GM18861 (cell line): ENCODE measurements around the gene CEP85L.

Experiments used
- ATAC-seq: cut with Tn5 transposase; IDR thresholded peaks from one replicate; pipeline ENCODE4 v1.9.1; 2021; ENCODE audit not compliant: unreplicated experiment

The CEP85L gene

GRCh38 chr6:118625833-118626232 is 25.6 kb downstream of the CEP85L start:
- no peak for ATAC-seq

DNA sequence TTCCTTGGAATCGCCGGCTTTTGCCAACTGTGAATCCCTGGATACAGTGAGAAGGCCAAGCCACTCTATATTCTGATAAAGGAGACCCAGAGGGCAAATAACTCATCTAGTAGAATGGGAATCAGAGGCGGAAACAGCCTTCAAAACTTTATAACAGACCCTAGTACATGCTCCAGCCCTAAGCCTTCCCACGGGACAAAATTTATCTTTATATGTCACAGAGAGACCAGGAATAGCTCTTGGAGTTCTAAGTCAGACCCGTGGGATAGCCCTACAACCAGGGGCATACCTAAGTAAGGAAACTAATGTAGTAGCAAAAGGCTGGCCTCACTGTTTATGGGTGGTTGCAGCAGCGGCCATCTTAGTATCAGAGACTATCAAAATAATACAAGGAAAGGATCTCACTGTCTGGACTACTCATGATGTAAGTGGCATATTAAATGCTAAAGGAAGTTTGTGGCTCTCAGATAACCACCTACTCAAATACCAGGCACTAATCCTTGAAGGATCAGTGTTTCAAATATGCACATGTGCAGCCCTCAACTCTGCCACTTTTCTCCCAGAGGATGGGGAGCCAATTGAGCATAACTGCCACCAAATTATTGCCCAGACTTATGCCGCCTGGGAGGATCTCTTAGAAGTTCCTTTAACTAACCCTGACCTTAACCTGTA is 29.5 kb downstream of the CEP85L start:
- no peak for ATAC-seq

- ATAC-seq: no peak
Measured at GRCh38 chr6:118620202-118620601, 31.2 kb downstream of the CEP85L start.

DNA sequence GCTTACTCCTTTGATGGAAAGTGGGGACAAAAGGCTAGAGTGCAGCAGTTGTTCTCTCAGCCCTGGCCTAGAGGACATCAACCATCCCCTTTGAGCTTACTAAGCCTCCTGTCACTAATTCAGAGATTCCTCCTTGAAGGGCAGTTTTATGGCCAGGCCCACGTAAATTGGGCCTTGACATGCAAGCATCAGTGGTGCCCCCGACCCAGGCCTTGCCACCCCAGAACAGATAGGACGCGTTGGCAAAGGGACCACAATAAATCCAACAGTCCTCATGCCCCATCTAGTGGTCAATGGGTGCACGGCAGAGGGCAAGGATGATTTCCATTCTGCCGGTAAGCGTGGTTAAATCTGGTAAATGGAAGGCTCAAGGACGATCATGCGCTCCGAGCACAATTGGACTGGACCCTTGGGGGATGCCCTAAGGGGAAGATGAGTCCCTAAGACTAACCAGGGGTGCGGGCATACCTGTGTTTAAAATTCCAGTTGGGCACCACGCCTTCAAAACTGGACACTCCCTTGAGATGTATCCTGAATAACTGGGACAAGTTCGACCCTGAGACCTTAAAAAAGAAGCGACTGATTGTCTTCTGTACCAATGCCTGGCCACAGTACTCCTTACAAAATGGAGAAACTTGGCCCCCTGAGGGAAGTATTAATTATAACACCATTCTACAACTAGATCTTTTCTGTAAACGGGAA is 32.6 kb downstream of the CEP85L start:
- peak; percentile 83 for ATAC-seq

GRCh38 chr6:118617417-118617816 is 34.0 kb downstream of the CEP85L start:
- ATAC-seq: no peak

DNA sequence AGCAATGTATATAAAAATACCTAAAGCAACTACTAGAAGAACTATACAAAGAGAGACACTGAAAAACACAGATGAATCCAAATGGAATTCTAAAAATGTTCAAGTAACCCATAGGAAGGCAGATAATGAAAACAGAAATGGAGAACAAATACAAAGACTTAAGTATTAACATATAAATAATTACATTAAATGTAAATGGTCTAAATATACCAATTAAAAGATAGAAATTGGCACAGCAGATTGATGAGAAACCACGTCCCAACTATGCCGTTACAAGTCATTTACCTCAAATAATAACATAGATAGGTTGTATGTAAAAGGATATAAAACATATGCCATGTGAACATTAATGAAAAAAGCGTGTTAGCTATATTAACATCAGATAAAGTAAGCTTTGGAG is 40.1 kb downstream of the CEP85L start:
- no peak for ATAC-seq

- no peak for ATAC-seq
Measured at GRCh38 chr6:118606858-118607257, 44.5 kb downstream of the CEP85L start.

DNA sequence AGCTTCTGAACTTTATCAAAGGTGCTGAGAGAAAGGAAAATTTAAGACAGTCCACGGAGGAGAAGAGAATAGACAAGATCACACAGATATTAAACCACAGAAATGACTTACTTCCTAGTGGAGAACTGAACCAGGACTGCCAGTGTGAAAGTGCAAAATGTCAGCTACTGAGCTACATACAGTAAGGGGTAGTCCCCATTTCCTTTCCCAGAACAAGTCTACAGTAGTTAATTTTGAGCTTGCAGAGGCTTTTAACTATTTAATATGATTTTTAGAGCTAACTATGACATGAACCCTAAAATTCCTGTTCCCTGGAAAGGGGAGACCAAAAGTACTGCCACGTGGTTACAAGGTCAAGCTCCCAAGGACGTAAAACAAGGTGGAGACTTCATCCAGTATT is 45.1 kb downstream of the CEP85L start:
- ATAC-seq: no peak

DNA sequence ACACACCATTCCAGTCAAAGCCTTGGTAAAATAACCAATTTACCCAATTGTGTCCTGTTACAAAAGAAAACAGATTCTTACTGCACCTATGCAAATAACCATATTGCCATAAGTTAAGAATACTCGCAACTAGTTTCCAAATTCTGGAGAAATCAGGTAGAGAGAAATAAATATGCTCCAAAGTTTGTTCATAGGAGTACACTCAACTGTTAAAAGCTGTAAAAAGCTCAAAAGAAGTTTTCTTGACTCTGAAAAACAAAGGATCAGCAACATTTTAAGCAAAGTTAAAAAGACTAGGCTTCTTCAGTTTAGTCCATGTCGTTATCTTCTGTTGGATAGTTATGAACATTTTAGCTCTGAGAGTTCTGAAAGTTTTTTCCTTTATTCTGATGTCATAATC is 48.0 kb downstream of the CEP85L start:
- no peak for ATAC-seq

GRCh38 chr6:118602300-118602699 is 49.1 kb downstream of the CEP85L start:
- no peak for ATAC-seq

DNA sequence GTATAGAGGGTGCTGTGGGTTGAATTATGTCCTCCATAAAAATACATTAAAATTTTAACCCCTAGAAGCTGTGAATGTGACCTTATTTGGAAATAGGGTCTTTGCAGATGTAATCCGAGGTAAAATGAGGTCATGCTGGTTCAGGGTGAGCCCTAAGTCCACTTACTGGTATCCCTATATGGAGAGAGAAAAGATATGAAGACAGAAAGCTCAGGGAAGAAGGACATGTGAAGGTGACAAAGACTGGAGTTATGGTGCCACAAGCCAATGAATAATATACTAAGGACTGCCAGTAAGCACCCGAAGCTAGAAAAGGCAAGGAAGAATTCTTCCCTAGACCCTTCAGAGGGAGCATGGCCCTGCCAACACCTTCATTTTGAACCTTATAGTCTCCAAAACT is 53.1 kb downstream of the CEP85L start:
- ATAC-seq: no peak

- ATAC-seq: no peak
Measured at GRCh38 chr6:118597636-118598035, 53.8 kb downstream of the CEP85L start.

- ATAC-seq: no peak
Measured at GRCh38 chr6:118596774-118597320, 54.5 kb downstream of the CEP85L start.

- ATAC-seq: no peak
Measured at GRCh38 chr6:118594877-118595276, 56.5 kb downstream of the CEP85L start.

- ATAC-seq: no peak
Measured at GRCh38 chr6:118591897-118592296, 59.5 kb downstream of the CEP85L start.

- ATAC-seq: no peak
Measured at GRCh38 chr6:118589649-118590365, 61.6 kb downstream of the CEP85L start.

GRCh38 chr6:118589186-118589585 is 62.2 kb downstream of the CEP85L start:
- no peak for ATAC-seq

DNA sequence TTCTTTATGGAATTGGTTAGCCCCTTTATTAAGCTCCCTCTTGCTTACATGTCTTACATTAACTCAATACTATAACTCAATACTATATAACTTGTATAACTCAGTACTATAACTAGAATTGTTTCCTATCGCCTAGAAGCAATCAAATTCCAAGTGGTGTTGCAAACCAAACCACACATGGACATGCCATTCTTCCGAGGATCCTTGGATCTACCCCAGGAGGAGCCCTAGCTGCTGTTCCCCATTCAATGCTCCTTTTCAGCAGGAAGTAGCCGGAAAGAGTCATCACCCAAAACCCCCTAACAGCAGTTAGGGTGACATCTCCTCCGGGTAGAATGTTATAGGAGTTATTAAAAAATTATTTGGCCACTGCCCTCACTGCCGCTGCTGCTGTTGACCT is 62.8 kb downstream of the CEP85L start:
- no peak for ATAC-seq

DNA sequence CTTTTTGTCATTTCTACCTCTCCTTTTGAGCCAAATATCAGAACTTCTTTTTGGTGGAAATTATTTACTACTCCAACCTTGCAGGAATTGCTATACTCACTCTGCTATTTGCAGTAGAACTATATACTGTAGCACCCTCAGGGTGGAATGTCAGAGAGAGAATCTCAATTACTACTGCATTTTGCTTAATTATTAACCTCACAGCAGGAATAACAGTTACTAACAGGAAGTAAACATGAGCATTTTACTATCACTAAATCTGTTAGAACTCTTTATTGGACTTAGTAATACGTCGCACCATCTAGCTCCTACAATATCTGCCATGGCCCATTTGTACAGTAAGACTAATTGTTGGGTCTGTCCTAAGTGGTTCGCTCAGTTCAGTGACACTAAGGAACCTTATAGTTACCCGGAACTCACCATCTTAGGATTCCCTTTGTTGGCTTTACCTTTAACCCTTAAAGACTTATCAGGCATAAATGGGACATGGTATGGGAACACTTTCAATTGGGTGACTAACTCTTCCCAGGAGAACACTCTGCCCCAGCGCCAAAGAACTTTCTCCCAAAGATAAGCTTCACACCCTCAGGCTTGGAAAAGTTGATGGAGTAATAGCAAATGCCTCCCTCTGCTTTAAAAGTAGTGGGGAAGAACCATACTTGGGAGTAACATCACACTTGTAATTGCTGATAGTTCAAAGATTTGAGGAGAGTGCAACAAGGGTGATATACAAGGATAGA is 64.5 kb downstream of the CEP85L start:
- no peak for ATAC-seq

DNA sequence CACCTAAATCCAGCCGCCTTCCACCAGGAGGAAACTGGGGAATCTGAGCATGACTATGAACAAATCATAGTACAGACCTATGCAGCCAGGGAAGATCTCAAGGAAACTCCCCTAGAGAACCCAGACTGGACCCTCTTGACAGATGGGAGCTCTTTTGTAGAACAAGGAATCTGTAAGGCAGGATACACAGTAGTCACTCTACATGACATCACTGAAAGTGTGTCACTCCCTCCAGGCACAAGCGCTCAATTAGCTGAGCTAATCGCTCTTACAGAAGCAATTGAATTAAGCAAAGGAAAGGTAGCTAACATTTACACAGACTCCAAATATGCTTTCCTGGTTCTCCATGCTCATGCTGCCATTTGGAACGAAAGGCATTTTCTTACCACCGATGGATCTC is 66.5 kb downstream of the CEP85L start:
- no peak for ATAC-seq

DNA sequence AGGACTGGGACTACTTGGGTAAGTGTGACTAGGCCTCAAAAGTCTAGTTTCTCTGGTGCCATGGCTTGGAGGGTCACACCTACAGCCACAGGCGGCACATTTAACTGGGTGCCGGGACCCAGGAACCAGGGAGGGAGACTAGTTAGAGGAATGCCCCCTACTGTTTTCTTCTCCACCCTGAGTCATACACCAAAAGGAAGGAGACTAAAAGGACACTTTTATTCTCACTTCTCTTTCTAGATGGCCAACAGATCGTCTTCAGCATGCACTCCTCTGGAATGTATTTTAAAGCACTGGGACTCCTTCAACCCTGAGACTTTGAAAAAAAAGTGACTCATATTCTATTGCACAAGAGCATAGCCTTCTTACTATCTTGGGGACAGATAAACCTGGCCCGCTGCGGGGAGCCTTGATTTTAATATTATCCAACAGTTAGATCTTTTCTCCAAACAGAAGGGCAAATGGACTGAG is 69.9 kb downstream of the CEP85L start:
- no peak for ATAC-seq
